Activated T-cell treated with anti-CD3 and anti-CD28 coated beads for 1 hour (primary cell): ENCODE results near the gene TSPYL2.
A peak's percentile ranks its signal among the peaks of the same experiment; 100 is the strongest.

ENCODE experiments used
- DNase-seq: peaks from one replicate; pipeline ENCODE4 v3.0.0-alpha.2; 2020; ENCODE audit warnings: low read depth

The TSPYL2 gene

GRCh38 chrX:53080628-53081580 lies 1.3 kb upstream of the TSPYL2 start:
- no peak for DNase-seq

- DNase-seq: no peak
Observed at GRCh38 chrX:53082773-53083616, 828 bp downstream of the TSPYL2 start.

- no peak for DNase-seq
Observed at GRCh38 chrX:53084043-53084570, 1.9 kb downstream of the TSPYL2 start.

DNA sequence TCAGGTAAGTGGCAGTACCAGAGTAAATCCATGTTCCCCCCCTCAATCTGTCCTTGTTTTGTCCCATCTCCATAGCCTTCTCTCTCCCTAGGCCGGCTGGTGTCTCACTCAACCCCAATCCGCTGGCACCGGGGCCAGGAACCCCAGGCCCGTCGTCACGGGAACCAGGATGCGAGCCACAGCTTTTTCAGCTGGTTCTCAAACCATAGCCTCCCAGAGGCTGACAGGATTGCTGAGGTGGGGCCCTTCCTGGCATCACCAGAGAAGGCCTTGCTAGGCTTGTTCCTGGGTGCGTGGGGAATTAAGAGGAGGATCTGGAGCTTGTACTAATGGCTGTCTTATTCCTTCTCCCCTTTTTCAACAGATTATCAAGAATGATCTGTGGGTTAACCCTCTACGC lies 2.7 kb downstream of the TSPYL2 start:
- DNase-seq: no peak

GRCh38 chrX:53085661-53086229 lies 3.6 kb downstream of the TSPYL2 start:
- no peak for DNase-seq

DNA sequence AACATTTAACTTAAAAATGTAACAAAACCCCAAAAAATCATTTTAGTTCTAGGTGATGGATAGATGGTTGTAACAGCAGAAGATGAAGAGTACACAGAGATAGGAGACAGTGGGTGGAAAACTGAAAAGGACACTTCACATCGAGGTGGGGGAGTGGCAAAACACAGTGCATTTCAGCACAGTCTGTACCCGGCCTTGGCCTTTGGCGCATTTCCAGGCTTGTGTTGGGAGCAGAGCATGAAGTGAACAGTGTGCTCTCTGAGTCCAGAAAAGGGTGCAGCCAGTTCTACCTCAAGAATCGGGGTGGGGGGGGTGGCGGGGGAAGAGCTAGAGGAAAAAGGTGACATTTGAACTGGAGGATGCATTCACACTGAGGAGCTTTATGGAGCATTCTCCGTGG lies 4.3 kb downstream of the TSPYL2 start:
- DNase-seq: no peak

DNA sequence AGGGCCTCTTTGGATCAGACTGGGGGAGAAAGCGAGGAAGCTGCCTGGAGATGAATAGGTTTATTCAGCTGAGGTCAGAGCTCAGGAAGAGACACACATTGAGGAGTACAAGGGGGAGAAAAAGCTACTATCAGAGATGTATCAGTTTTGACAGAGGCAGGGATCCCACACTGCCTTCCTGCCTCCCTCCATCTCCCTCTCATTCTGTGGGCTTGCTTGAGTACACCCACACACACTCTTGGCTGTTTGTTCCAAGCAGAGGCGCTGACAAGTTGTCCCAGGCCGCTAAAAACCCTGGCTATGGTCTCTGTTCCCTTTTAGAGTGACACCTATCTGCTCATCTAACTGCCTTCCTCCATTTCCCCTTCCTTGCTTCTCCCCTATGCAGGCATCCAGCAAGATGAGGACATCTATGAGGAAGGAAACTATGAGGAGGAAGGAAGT lies 5.2 kb downstream of the TSPYL2 start:
- no peak for DNase-seq

- peak; percentile 65 for DNase-seq
Observed at GRCh38 chrX:53088136-53088974, 6.2 kb downstream of the TSPYL2 start.

- no peak for DNase-seq
Observed at GRCh38 chrX:53089224-53089842, 7.2 kb downstream of the TSPYL2 start.

DNA sequence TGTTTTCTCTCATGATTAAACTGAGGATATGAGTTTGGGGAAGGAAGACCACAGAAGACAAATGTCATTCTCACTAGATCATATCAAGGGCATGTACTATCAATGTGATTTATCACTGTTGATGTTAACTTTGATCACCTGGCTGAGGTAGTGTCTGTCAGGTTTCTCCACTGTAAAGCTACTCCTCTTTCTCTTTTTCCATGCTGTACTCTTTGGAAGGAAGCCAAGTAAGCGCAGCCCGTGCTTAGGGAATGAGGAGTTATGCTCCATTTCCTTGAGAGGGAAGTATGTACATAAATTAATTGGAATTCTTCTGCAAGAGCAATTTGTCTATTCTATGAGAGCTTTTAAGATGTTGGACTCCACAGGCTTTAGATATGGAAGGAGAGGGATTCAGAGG lies 7.8 kb downstream of the TSPYL2 start:
- no peak for DNase-seq

- DNase-seq: no peak
Observed at GRCh38 chrX:53091354-53091753, 9.2 kb downstream of the TSPYL2 start.

DNA sequence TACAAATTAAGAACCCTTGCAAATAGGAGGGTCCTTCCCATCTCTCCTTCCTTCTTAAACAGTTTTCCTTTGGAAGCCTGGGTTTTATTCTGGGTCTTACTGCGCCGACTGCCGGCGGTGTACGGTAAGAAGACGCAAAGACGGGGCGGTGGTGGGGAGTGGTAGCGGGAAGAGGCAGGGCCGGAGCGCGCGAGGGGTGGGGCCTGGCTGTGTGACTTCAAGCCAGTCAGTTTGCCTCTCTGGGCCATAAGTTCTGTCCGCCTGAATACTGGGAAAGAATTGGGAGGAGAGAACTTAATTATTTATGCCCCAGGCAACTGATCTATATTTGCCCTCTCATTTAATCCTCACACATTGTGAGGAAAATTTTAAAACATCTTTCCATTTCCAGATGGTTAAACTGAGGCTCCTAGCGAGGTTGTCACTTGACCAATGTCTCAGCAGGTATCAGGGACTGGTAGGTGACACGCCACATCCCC lies 11.0 kb downstream of the TSPYL2 start:
- DNase-seq: peak; percentile 62

- peak; percentile 57 for DNase-seq
Observed at GRCh38 chrX:53093748-53094581, 11.8 kb downstream of the TSPYL2 start, which contains the start of gene KANTR. Gene KANTR (plus strand): TSS chrX:53094142. CDS start chrX:53124273, 30,131 bp downstream.

DNA sequence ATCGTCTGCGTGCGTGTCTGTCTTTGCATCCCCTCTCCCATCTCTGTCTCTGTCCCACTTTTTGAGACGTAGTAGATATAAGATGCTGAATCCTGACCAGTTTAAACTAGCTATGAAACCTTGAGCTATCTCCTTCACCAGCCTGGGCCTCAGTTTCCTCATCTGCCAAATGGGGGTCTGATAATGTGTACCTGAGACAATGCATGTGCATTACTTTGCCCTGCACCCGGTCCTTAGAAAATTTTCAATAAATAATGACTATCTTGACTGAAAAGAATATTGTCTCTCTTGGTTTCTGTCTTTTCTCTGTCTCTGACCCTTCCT lies 12.4 kb downstream of the TSPYL2 start:
- no peak for DNase-seq

- no peak for DNase-seq
Observed at GRCh38 chrX:53095796-53096195, 13.6 kb downstream of the TSPYL2 start.

DNA sequence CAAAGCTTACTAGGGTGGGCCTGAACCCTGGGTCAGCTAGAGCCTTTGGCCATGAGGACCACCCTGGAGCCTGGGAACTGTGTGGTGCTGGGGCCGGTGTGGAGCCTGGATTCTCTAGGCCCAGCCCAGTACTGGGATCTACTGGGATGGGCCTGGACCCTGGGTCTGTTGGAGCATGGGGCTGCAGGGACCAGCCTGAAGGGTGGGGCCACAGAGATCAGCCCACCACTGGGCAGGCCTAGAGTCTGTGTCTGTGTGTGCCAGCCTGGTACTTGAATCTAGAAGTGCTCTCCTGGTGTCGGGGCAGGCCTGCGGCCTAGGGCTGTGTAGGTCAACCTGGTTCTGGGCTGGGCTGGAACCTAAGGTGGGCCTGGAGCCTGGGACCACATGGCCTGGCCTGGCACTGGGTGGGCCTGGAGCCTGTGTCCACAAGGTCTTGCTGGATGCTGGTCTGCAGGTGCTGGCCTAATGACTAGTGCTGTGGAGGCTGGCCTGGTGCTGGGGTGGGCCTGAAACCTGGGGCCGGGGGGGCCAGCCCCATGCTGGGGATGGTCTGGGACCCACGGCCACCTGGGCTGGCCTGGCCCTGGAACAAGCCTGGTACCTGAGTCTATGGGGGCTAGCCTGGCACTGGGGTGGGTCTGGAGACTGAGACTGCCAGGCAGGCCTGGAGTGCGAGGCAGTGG lies 32.8 kb downstream of the TSPYL2 start:
- no peak for DNase-seq

- DNase-seq: no peak
Observed at GRCh38 chrX:53115550-53115874, 33.3 kb downstream of the TSPYL2 start.

DNA sequence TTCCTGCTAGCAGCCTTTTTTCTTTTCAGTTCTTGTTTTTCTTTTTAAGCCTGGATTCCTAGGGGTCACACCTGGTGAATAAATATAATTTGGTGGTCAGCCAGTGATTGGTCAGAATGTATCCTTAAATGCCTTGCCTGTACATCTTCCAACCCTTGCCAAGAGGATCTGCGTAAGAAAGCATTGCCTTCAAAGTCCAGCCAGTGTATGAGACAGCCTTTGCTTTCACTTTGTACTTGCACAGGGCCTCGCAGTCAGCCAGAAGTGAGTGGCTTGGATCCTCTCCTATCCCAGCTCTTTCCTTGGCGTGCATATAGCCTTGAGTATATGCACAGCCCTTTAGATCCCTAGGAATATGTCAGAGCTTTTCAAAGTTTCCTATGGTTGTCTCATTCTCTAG lies 33.9 kb downstream of the TSPYL2 start:
- DNase-seq: no peak

DNA sequence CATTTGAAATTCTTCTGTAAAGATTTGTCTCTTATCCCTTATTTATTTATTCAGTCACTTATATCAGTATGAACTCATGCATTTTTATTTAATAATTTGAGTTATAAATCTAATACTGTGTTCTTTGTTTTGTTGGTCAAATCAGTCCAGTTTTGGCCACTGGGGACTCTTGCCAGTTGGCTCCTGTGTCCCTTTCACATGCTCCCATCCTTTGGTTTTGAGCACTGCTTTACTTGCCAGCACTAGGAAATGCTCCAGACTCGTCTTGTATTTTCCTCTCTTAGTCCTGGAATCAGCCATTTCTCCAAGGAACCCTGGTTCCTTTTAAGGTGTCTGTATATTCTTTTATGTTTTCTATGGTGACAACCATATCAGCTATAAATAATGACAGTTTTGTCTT lies 39.8 kb downstream of the TSPYL2 start:
- no peak for DNase-seq
